HFFc6 (cell line): ENCODE results near the gene ELOVL3. TPM values are rescaled to one million over a fixed set of nuclear protein-coding genes. Genes with fewer than 3 reads are reported as not detected.
"Not testable (repeated sequence)": the region's sequence is repeated elsewhere in the genome, so short reads cannot be mapped to it uniquely, and the experiment has no call there.

Experiments
- DNase-seq: peaks from one replicate; pipeline ENCODE4 v3.0.0-alpha.2; 2018
- H3K27ac Mint-ChIP-seq: 2 replicates; pipeline ENCODE4 v1.8.0; 2020; ENCODE audit warnings: mild to moderate bottlenecking, mixed read lengths
- H3K27me3 Mint-ChIP-seq: 2 replicates; pipeline ENCODE4 v1.8.0; 2021; ENCODE audit warnings: mild to moderate bottlenecking, moderate library complexity, mixed read lengths; ENCODE audit not compliant: insufficient read depth
- H3K36me3 Mint-ChIP-seq: 2 replicates; pipeline ENCODE4 v1.8.0; 2021; ENCODE audit warnings: low read depth, mixed read lengths
- H3K4me1 Mint-ChIP-seq: 2 replicates; pipeline ENCODE4 v1.8.0; 2020; ENCODE audit warnings: low read depth, mixed read lengths
- H3K4me3 Mint-ChIP-seq: 2 replicates; pipeline ENCODE4 v1.8.0; 2020; ENCODE audit warnings: mild to moderate bottlenecking, moderate library complexity, mixed read lengths
- H3K9me3 Mint-ChIP-seq: 2 replicates; pipeline ENCODE4 v1.8.0; 2020; ENCODE audit warnings: mild to moderate bottlenecking, mixed read lengths
- CTCF ChIP-seq: fragments of 200-600 bp; sonication (generic); IDR thresholded peaks from 2 replicates; pipeline ENCODE4 v1.5.0; 2021; ENCODE audit warnings: antibody characterized with exemption, mild to moderate bottlenecking
- total RNA-seq, 6 experiments: library from RNA; stranded (reverse); fragmentation: NEBNext Ultra II Directional; extraction: Animal tissue kit (Norgen Biotek cat#: 25700); gene quantifications; 2 replicates in 1 of 6; 3 replicates in 5 of 6; pipeline ENCODE4 v1.2.3, GENCODE V29; 2021

The ELOVL3 gene
- total RNA-seq, 6 experiments from 2014 or later: 0.11 to 0.21 (median 0.16) TPM; not detected in 2

DNA sequence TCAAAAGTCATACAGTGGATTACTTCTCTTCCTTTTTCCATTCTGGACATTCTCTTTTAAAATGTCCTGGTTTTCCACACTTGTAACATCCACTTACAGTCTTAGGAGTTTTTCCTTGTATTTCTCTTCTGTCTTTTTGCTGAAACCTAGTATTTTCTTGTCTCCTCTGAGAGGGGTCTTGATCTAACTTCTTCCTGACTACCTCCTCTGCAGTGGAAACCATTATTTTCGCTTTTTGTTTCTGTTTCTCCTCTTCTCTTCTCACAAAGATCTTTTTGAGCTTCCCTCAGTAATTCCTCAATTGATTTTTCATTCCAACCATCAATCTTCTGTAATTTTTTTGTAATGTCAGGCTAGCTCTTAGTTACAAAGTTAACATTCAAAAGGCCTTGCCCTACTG is 23.7 kb upstream of the ELOVL3 start:
- Mint-ChIP-seq H3K9me3 (no peaks in the 10 kb centered on the region; the same call in 1 of the 2 replicates), H3K36me3 (no peaks in the 10 kb centered on the region), H3K27me3 (peaks cover 15% of the 10 kb centered on the region), H3K4me1 (no peaks in the 10 kb centered on the region), H3K27ac (no peak overlapping the region), H3K4me3 (no peak overlapping the region)
- DNase-seq: no peak
- TF ChIP-seq CTCF: no peak

- peaks cover 4% of the 10 kb centered on the region for H3K27me3 Mint-ChIP-seq
- H3K36me3 Mint-ChIP-seq: no peaks in the 10 kb centered on the region
- no peak overlapping the region for H3K4me3 Mint-ChIP-seq
- peak; percentile 23 for DNase-seq
- peaks cover 10% of the 10 kb centered on the region for H3K4me1 Mint-ChIP-seq
- no peak for TF ChIP-seq CTCF
- H3K9me3 Mint-ChIP-seq: no peaks in the 10 kb centered on the region; the same call in 1 of the 2 replicates
- no peak overlapping the region for H3K27ac Mint-ChIP-seq
Measured at GRCh38 chr10:102208311-102209035, 17.6 kb upstream of the ELOVL3 start.

GRCh38 chr10:102211615-102212299 is 14.3 kb upstream of the ELOVL3 start:
- Mint-ChIP-seq H3K36me3 (no peaks in the 10 kb centered on the region), H3K4me3 (no peak overlapping the region), H3K9me3 (no peaks in the 10 kb centered on the region), H3K4me1 (peaks cover 10% of the 10 kb centered on the region), H3K27ac (no peak overlapping the region), H3K27me3 (peaks cover 5% of the 10 kb centered on the region; the same call in 1 of the 2 replicates)
- DNase-seq: no peak
- TF ChIP-seq CTCF: no peak

- not testable (repeated sequence) for H3K36me3 Mint-ChIP-seq, H3K4me3 Mint-ChIP-seq, H3K27ac Mint-ChIP-seq, H3K4me1 Mint-ChIP-seq, H3K9me3 Mint-ChIP-seq, DNase-seq, H3K27me3 Mint-ChIP-seq
Measured at GRCh38 chr10:102213599-102213998, 12.5 kb upstream of the ELOVL3 start.

GRCh38 chr10:102219370-102219769 is 6.7 kb upstream of the ELOVL3 start:
- H3K27ac Mint-ChIP-seq: no peak overlapping the region

More at GRCh38 chr10:102219370-102219769, 6.7 kb upstream of the ELOVL3 start:
- no peak overlapping the region for H3K4me3 Mint-ChIP-seq
- TF ChIP-seq CTCF: no peak
- H3K27me3 Mint-ChIP-seq: peaks cover 22% of the 10 kb centered on the region
- no peaks in the 10 kb centered on the region for H3K36me3 Mint-ChIP-seq
- no peak for DNase-seq
- H3K4me1 Mint-ChIP-seq: peaks cover 12% of the 10 kb centered on the region
- no peaks in the 10 kb centered on the region for H3K9me3 Mint-ChIP-seq
